ENCODE data around the gene CDC20.

CDC20 gene

DNA sequence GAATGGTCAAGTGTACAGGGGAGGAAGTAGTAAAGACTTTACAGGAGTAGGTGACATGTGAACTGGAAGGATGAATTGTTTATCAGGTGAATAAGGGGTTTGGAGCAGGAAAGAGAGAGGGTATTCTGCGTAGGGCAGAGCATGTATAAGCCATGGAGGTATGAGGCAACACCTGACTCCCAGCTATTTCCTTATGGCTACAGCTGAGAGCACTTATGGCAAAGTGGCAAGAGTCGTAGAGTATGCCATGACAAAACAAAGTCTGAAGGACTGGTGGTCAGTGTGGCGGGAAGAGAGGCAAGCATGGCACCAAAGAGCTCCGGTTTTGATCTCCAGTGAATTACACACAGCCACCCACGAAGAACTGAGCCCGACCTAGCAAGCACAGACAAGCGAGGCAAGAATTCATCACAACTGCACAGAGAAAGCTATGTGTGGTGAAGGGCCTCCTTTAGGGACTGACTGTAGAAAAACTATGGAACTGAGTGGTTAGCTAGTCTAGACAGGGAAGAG lies 18.0 kb downstream of the CDC20 start:
- Mint-ChIP-seq H3K27me3 (ENCODE audit: low read depth) (no peaks in the 10 kb centered on the region), H3K36me3 (ENCODE audit: low read depth) (peaks cover 16% of the 10 kb centered on the region), H3K9me3 (no peaks in the 10 kb centered on the region), H3K27ac (no peak overlapping the region), H3K4me1 (ENCODE audit: low read depth) (no peaks in the 10 kb centered on the region), H3K4me3 (no peak overlapping the region)

DNA sequence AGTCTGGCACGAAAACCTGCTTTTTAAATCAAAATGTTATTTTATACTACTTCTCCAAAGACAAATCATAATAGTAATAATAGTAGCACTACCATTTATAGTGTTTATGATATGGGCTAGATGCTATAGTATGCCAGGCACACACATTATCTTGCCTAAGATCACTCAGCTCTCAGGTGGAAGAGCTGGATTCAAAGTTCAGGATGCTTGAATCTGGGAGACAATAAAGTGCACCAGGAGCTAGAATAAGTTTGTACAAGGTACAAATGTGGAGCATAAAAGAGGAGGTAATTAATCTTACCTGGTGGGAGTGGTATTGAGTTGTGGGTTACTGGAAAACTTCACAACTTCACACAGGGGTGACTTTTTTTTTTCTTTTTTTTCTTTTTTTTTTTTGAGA lies 19.1 kb downstream of the CDC20 start:
- Mint-ChIP-seq H3K36me3 (ENCODE audit: low read depth) (peaks cover 19% of the 10 kb centered on the region), H3K27me3 (ENCODE audit: low read depth) (no peaks in the 10 kb centered on the region), H3K27ac (no peak overlapping the region), H3K4me3 (no peak overlapping the region), H3K9me3 (no peaks in the 10 kb centered on the region), H3K4me1 (ENCODE audit: low read depth) (no peaks in the 10 kb centered on the region)

DNA sequence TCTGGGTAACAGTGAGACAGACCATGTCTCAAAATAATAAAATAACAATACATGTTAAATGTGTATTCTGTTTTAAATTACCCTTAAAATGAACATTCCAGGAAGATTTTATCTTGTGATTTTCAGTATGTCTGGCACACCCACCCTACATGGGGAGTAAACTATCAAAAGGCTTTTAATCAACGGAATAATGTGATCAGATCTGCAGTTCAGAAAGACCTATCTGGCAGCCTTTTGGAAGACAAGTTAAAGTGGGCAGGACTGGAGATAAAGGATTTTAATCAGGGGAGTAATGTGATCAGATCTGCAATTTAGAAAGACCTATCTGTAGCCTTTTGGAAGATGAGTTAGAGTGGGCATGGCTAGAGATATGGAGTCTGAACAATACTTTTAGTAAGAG lies 20.7 kb downstream of the CDC20 start:
- H3K36me3 Mint-ChIP-seq (ENCODE audit: low read depth), result peaks cover 27% of the 10 kb centered on the region
- no peak overlapping the region for H3K27ac Mint-ChIP-seq
- no peaks in the 10 kb centered on the region for H3K4me1 Mint-ChIP-seq (ENCODE audit: low read depth)

DNA sequence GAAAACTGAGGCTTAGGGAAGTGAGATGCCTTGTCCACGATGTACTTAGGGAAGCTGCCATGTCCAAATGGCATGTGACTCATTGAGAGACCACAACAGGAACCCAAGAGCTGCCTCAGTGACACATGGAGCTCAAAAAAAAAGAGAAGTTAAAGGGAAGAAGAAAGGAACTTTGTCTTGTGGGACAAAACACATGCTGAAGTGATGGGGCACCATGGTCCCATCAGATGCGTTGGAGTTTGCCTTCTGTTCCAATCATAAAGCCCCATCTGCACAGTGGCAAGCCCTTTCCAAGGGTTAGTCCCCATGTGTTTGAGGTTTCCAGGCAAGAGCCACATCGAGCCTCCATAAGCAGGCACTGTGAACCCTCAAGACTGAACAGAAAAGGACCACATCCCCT lies 22.8 kb downstream of the CDC20 start:
- Mint-ChIP-seq H3K27me3 (ENCODE audit: low read depth) (no peaks in the 10 kb centered on the region), H3K9me3 (no peaks in the 10 kb centered on the region), H3K4me1 (ENCODE audit: low read depth) (no peaks in the 10 kb centered on the region), H3K27ac (no peak overlapping the region), H3K4me3 (no peak overlapping the region), H3K36me3 (ENCODE audit: low read depth) (peaks cover 33% of the 10 kb centered on the region)

More for the DNA sequence above, 20.7 kb downstream of the CDC20 start:
- Mint-ChIP-seq H3K4me3 (no peak overlapping the region), H3K27me3 (ENCODE audit: low read depth) (no peaks in the 10 kb centered on the region), H3K9me3 (no peaks in the 10 kb centered on the region)

DNA sequence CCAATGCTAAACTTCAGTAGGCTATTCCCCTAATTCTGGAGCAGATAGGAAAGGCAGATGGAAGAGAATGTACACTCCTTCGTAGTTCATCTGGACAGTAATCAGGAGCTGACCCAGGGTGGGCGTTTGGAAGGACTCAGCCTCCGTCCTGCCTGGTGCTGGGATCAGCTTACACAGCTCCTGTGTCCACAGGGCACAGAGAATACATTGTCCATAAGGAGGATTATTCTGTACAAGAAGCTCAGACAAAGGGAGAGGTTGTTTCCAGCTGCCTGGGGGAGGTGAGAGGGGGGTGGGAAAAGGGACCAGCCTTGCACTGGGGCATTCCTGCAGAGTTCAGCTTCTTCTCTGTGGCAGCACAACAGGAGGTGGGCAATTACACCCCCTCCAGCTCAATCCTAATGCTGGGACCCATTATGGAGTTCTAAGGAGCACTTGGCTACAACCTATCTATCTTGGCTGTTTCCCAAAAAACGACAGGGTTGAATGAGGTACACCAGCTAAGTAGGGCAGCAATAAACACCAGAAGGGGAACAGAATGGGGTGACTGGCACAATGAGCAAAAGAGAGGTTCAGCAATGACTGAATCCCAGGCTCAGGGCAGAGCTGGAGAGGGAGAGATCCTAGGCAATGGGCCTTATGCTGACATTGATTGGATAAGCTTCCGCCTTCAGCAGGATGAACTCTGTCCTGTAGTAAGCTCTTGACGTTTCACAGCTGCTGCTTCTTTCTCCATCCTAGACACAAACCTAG lies 23.4 kb downstream of the CDC20 start:
- H3K27ac Mint-ChIP-seq, result no peak overlapping the region
- H3K36me3 Mint-ChIP-seq (ENCODE audit: low read depth), result peaks cover 39% of the 10 kb centered on the region
- no peak overlapping the region for H3K4me3 Mint-ChIP-seq
- H3K27me3 Mint-ChIP-seq (ENCODE audit: low read depth), result no peaks in the 10 kb centered on the region
- no peaks in the 10 kb centered on the region for H3K9me3 Mint-ChIP-seq
- H3K4me1 Mint-ChIP-seq (ENCODE audit: low read depth), result no peaks in the 10 kb centered on the region

DNA sequence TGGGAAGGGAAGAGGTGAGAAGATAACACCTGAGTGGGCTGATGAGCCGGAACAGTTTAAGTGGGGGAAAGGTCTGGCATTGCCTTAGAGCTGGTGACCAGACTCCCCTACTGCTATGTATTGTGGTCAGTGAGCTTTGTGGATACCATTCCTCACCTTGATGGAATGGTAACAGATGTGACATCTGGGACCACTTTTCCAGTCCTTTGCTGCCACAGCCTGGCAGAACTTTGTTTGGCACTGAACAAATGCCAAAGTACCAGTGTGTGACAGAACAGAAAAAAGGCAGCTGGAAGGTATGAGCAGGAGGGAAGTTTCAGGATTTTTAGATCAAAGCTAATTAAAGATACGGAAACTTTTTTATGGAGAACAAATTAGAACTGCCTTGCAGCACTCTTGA lies 24.7 kb downstream of the CDC20 start:
- Mint-ChIP-seq H3K9me3 (no peaks in the 10 kb centered on the region), H3K4me3 (no peak overlapping the region), H3K4me1 (ENCODE audit: low read depth) (peaks cover 6% of the 10 kb centered on the region), H3K27ac (no peak overlapping the region), H3K27me3 (ENCODE audit: low read depth) (no peaks in the 10 kb centered on the region), H3K36me3 (ENCODE audit: low read depth) (peaks cover 39% of the 10 kb centered on the region)

DNA sequence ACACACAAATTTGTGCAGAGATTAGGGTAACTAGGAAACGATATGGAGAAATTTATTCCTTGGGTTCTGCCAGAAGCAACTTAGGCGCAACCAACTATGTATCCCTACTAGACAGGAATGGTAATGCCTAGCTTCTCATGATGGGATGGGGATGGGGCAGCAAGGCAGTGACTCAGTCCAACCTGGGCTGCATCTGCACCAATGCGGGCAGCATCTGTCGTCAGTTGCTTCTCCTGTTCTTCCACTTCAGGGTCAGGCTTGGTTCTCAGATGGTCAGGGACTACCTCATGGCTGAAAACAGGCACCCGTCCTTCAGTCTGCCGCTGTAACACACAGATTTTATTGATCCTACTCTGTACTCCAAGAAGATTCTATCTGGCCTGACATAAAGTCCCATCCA lies 27.9 kb downstream of the CDC20 start:
- H3K4me3 Mint-ChIP-seq, result no peak overlapping the region
- no peaks in the 10 kb centered on the region for H3K27me3 Mint-ChIP-seq (ENCODE audit: low read depth)
- no peaks in the 10 kb centered on the region for H3K9me3 Mint-ChIP-seq
- H3K36me3 Mint-ChIP-seq (ENCODE audit: low read depth), result peaks cover 30% of the 10 kb centered on the region
- H3K4me1 Mint-ChIP-seq (ENCODE audit: low read depth), result peaks cover 30% of the 10 kb centered on the region
- H3K27ac Mint-ChIP-seq, result no peak overlapping the region

DNA sequence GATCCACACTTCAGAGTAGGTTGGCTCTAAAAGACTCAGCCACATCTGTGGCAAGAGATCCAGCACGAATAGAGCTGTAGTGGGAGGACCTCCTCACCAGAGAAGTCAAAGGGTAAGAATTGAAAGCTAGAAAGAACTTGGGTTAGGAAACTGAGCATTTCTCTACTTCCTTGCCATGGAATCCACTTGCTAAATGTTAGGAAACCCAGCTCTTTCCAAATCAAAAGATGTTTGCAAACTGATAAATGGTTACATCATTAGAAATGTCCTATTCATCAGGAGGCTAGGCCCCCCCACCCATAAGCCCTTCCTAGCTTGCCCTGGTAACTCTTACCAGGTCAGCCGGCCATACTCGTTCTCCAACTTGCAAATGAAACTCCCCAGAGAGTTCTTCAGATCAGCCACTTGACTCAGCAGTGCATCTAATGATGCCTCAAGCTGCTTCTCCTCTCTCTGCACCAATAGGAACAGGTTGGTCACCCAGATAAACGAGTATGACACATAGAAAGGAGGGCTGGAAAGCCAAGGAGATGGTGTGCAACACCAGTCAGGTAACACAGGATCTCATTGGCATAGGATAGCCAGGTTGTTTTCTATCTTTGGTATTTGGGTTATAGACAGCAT lies 29.3 kb downstream of the CDC20 start:
- peak overlapping the region; percentile 100 for H3K4me3 Mint-ChIP-seq
- peaks cover 25% of the 10 kb centered on the region for H3K36me3 Mint-ChIP-seq (ENCODE audit: low read depth)
- H3K27me3 Mint-ChIP-seq (ENCODE audit: low read depth), result no peaks in the 10 kb centered on the region
- peaks cover 30% of the 10 kb centered on the region for H3K4me1 Mint-ChIP-seq (ENCODE audit: low read depth)
- no peaks in the 10 kb centered on the region for H3K9me3 Mint-ChIP-seq
- H3K27ac Mint-ChIP-seq, result peak overlapping the region; percentile 97

DNA sequence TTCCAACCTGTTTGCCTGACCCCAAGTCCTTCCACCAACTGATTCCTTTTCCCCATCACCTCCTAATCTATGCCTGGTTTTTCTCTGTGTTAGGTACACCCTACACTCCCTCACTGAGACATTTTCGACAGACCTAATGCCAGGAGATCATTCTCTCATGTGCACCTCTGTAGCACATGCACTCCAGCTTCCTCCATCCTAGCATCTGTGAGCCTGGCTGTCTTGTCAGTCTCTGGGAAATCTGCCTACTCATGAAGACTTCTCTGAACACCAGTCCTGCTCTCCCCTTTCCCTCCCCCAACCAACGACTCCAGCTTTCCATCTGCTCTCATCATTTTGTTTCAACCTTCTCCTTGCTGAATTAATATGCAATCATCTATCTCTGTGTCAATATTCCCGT lies 29.8 kb downstream of the CDC20 start:
- H3K36me3 Mint-ChIP-seq (ENCODE audit: low read depth), result peaks cover 20% of the 10 kb centered on the region
- H3K27ac Mint-ChIP-seq, result peak overlapping the region; percentile 97
- H3K4me1 Mint-ChIP-seq (ENCODE audit: low read depth), result peaks cover 30% of the 10 kb centered on the region
- peak overlapping the region; percentile 100 for H3K4me3 Mint-ChIP-seq
- no peaks in the 10 kb centered on the region for H3K27me3 Mint-ChIP-seq (ENCODE audit: low read depth)
- no peaks in the 10 kb centered on the region for H3K9me3 Mint-ChIP-seq

DNA sequence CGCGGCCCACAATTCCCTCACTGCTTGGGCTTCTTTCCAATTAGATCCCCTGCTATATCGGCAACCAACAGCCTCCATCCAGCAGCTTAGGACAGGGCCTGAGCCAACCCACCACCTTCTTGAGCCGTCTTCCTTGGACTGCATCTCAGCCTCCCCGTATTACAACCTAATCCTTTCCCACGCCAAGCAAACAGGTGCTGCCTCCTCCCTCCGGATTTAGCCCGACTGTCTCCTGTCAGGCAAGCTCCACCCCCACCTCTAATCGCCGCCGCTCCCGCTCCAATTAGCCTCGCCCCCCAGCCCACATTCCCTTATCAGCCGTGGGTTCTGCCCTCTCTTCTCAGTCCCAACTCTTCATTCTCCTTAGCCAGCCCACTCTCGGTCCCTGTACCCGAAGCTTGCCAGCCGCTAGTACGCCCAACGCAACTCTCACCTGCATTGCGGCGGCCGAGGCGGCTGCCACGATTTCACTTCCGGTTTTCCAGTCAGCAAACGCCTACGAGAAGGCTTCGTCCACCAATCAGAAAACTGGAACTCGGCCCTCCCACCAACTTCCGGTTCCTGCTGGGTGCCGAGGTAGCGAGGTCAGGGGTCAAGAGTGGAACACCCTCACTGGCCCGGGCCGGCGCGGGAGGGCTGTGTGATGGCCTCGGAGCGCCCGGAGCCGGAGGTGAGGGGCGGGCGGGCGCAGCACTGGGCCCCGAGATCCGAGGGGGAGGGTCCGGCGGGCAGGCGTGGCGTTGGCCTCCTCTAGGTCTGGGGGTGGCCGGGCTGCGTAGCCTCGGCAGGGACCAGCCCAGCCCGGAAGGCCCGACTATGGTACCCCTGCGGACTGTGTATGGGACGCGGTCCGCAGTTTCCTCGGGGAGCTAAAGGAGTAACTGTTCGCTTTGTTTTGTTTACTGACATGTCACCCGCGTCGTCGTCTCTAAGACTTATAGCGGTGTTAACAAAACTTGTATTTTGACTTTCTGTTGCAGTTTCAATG lies 30.8 kb downstream of the CDC20 start, which contains the start of the genes MED8 and SZT2:
Gene MED8, minus strand, starts transcription at position 475 of the 988 bp plus-strand sequence. Its CDS starts 36 bp downstream, at position 439.
Gene SZT2, plus strand, starts transcription at position 574 of the 988 bp plus-strand sequence. Its CDS starts 70 bp downstream, at position 644.
- peak within 1 kb of the TSS; percentile 97 for H3K27ac Mint-ChIP-seq
- peak within 1 kb of the TSS; percentile 100 for H3K4me3 Mint-ChIP-seq
- peaks cover 30% of the 10 kb centered on the region for H3K4me1 Mint-ChIP-seq (ENCODE audit: low read depth)
- no peaks in the 10 kb centered on the region for H3K27me3 Mint-ChIP-seq (ENCODE audit: low read depth)
- H3K9me3 Mint-ChIP-seq, result no peaks in the 10 kb centered on the region
- peaks cover 20% of the 10 kb centered on the region for H3K36me3 Mint-ChIP-seq (ENCODE audit: low read depth)

DNA sequence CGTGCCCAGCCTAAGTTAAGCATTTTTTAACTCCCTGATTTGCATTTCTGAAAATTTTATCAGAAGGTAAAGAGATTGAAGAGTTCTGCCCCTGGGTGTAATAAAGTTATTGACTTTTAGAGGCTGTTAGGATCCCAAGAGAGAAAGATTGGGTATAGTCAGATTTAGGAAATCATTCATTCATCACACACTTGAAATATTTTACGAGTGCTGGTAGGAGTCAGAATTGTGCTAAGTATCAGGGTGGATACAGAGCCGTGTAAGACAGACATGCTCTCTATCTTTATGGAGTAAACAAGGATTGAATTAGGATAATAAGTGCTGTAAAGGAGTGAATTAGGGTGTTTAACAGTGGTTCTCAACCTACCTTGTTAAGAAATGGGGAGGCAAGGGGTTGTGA lies 33.9 kb downstream of the CDC20 start:
- Mint-ChIP-seq H3K9me3 (no peaks in the 10 kb centered on the region), H3K27me3 (ENCODE audit: low read depth) (no peaks in the 10 kb centered on the region), H3K27ac (no peak overlapping the region), H3K36me3 (ENCODE audit: low read depth) (peaks cover 8% of the 10 kb centered on the region), H3K4me1 (ENCODE audit: low read depth) (peaks cover 28% of the 10 kb centered on the region), H3K4me3 (no peak overlapping the region)

DNA sequence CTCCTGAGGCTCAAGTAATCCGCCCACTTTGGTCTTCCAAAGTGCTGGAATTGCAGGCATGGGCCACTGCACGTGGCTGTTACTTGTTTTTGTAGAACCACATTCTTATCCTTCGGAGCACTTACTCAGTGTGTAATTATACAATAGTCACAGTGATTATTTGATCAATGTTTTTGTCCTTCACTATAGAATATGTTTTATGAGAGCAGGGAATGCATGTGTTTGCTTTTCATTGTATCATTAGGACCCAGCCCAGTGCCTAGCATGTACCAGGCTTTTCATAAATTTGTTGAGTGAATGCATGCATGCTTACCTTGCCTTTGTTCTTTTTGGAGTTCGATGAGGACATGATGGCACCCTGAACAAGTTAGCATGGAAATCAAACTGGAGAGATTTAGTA lies 36.7 kb downstream of the CDC20 start:
- H3K27ac Mint-ChIP-seq, result no peak overlapping the region
- no peaks in the 10 kb centered on the region for H3K9me3 Mint-ChIP-seq
- peaks cover 11% of the 10 kb centered on the region for H3K4me1 Mint-ChIP-seq (ENCODE audit: low read depth)
- H3K4me3 Mint-ChIP-seq, result no peak overlapping the region
- H3K36me3 Mint-ChIP-seq (ENCODE audit: low read depth), result peaks cover 5% of the 10 kb centered on the region
- H3K27me3 Mint-ChIP-seq (ENCODE audit: low read depth), result no peaks in the 10 kb centered on the region

DNA sequence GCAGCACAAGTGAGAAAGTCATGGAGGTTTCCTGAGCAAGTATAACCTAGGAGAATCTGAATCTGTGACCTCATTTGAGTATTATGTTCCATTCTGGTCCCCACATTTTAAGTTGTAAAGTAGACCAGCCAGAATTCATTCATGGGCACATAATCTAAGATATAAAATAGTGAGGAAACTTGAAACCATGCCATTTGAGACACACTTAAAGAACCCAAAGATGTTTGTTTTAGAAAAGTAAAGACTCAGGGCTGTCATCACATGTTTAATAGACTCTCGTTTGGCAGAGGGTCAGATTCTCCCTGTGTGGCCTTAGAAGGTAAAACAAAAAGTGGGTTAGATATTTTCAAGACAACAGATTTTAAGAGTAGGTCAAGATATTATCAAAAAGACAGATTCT lies 37.3 kb downstream of the CDC20 start:
- H3K4me3 Mint-ChIP-seq, result no peak overlapping the region
- no peaks in the 10 kb centered on the region for H3K9me3 Mint-ChIP-seq
- H3K4me1 Mint-ChIP-seq (ENCODE audit: low read depth), result peaks cover 7% of the 10 kb centered on the region
- H3K36me3 Mint-ChIP-seq (ENCODE audit: low read depth), result peaks cover 5% of the 10 kb centered on the region
- H3K27ac Mint-ChIP-seq, result no peak overlapping the region
- H3K27me3 Mint-ChIP-seq (ENCODE audit: low read depth), result no peaks in the 10 kb centered on the region

DNA sequence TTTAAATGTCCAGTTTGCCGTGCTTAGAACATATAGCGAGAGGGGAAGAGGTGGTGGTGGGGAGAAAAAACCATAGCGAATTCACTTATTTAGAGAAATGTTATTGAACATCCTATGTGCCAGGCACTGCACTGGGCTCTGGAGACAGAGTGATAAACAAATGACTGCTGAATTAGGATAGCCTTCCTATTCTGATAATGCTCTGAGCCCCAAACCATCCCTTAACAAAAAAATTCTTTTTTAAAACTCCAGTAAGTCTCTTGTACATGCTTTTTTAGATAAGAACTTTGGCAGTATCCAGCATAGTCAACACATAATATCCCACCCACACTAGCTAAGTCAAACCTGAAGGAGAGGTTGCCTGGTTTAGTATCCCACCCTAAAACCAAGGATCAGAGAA lies 39.4 kb downstream of the CDC20 start:
- no peak overlapping the region for H3K27ac Mint-ChIP-seq

More for the DNA sequence above, 39.4 kb downstream of the CDC20 start:
- Mint-ChIP-seq H3K9me3 (no peaks in the 10 kb centered on the region), H3K27me3 (ENCODE audit: low read depth) (no peaks in the 10 kb centered on the region), H3K36me3 (ENCODE audit: low read depth) (peaks cover 7% of the 10 kb centered on the region), H3K4me3 (no peak overlapping the region), H3K4me1 (ENCODE audit: low read depth) (peaks cover 4% of the 10 kb centered on the region)
